Measurements from ENCODE around the gene NPC2. TPM values are rescaled to one million over a fixed set of nuclear protein-coding genes. Genes with fewer than 3 reads are reported as not detected.

Gene NPC2
- total and polyA plus RNA-seq, 2 experiments from 2014 or later = 103 to 156 TPM

DNA sequence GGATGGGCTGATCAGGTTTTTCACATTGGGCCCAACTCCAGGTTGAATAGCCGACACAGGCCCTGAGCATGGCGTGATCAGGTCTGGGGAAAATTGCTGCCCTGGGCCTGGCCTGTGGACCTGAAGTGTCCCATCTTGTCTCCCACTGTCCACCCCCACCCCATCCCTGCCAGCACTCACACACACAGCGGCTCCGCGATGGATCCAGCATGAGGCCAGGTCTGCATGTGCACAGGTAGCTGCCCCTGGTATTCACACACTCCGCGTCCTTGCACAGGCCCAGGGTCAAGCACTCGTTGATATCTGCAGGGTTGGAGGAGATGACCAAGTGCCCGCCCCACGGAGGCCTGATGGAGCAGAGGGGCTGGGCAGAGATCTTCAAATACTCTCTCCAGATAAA lies 39.1 kb upstream of the NPC2 start:
- in situ Hi-C loops (cut with MboI) = no loop called here
- TF ChIP-seq EZH2 (IDR thresholded peaks at IDR 0.05; ENCODE audit: insufficient read depth, poor library complexity, severe bottlenecking) (no peak), EZH2phosphoT487 (IDR thresholded peaks at IDR 0.05; ENCODE audit: insufficient read depth, low read depth) (no peak)
- no peaks in the 10 kb centered on the region for H3K4me1 ChIP-seq (ENCODE audit: insufficient read depth)
- peak overlapping the region; percentile 55; the same call in 1 of the 2 replicates for H3K9ac ChIP-seq
- H3K27me3 ChIP-seq (replicated peaks; ENCODE audit: insufficient read depth) = no peaks in the 10 kb centered on the region
- H3K4me3 ChIP-seq = no peak overlapping the region
- H2AFZ ChIP-seq = no peak overlapping the region
- no peaks in the 10 kb centered on the region for H3K9me2 ChIP-seq (ENCODE audit: insufficient read depth)
- DNase-seq = no peak
- H3K4me2 ChIP-seq (ENCODE audit: unreplicated experiment) = no peak overlapping the region
- 0 out of 2 replicates have a peak, but pooled peaks cover 18% of the 10 kb centered on the region for H3F3A ChIP-seq (ENCODE audit: insufficient read depth)
- H3K9me3 ChIP-seq (ENCODE audit: low read depth) = no peaks in the 10 kb centered on the region
- peaks cover 21% of the 10 kb centered on the region; the same call in 1 of the 2 replicates for H3K36me3 ChIP-seq (ENCODE audit: low read depth)
- no peaks in the 10 kb centered on the region for H3K79me2 ChIP-seq (ENCODE audit: insufficient read depth)
- 95 to 97% methylated on average over 10 of the region's 10 CpGs for WGBS, 2 experiments (ENCODE audit: low coverage in 1 of 2, low lambda C conversion rate in 2 of 2, missing lambda C conversion rate in 2 of 2)
- H4K20me1 ChIP-seq (ENCODE audit: insufficient read depth) = no peaks in the 10 kb centered on the region
- H3K27ac ChIP-seq = no peak overlapping the region

DNA sequence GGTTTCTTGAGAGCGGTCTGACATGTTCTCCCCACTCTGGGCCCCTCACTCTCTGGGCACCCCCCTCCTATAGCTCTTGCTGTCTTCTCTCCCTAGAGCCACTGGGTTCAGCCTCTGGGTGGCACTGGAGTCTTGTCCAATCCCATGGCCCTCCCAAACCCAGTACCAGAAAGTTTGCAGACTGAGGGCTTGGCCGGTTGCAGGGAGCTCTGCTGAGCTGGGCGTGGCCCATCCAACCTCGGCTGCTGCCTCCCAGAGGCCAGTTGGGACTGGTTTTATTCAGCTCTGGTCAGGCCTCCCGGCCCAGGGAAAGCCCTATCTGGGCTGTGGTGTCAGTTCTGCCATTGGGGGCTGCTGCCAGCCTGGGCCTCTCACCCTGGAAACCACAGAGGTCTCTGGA lies 38.4 kb upstream of the NPC2 start:
- 79 to 87% methylated on average over 5 of the region's 5 CpGs for WGBS, 2 experiments (ENCODE audit: low coverage in 1 of 2, low lambda C conversion rate in 2 of 2, missing lambda C conversion rate in 2 of 2)
- H3K27ac ChIP-seq = no peak overlapping the region
- no peaks in the 10 kb centered on the region for H4K20me1 ChIP-seq (ENCODE audit: insufficient read depth)
- H3K36me3 ChIP-seq (ENCODE audit: low read depth) = peaks cover 16% of the 10 kb centered on the region; the same call in 1 of the 2 replicates
- no peak overlapping the region for H3K4me3 ChIP-seq
- TF ChIP-seq EZH2 (IDR thresholded peaks at IDR 0.05; ENCODE audit: insufficient read depth, poor library complexity, severe bottlenecking) = no peak
- no peak for TF ChIP-seq EZH2phosphoT487 (IDR thresholded peaks at IDR 0.05; ENCODE audit: insufficient read depth, low read depth)
- H3K27me3 ChIP-seq (replicated peaks; ENCODE audit: insufficient read depth) = no peaks in the 10 kb centered on the region
- no peaks in the 10 kb centered on the region for H3K9me3 ChIP-seq (ENCODE audit: low read depth)
- H3F3A ChIP-seq (ENCODE audit: insufficient read depth) = peaks cover 18% of the 10 kb centered on the region
- no peak overlapping the region for H3K4me2 ChIP-seq (ENCODE audit: unreplicated experiment)
- peak overlapping the region; percentile 55 for H3K9ac ChIP-seq
- peak; percentile 50 for DNase-seq
- in situ Hi-C loops (cut with MboI) = no loop called here
- H3K9me2 ChIP-seq (ENCODE audit: insufficient read depth) = no peaks in the 10 kb centered on the region
- H2AFZ ChIP-seq = no peak overlapping the region
- no peaks in the 10 kb centered on the region for H3K4me1 ChIP-seq (ENCODE audit: insufficient read depth)
- H3K79me2 ChIP-seq (ENCODE audit: insufficient read depth) = no peaks in the 10 kb centered on the region

DNA sequence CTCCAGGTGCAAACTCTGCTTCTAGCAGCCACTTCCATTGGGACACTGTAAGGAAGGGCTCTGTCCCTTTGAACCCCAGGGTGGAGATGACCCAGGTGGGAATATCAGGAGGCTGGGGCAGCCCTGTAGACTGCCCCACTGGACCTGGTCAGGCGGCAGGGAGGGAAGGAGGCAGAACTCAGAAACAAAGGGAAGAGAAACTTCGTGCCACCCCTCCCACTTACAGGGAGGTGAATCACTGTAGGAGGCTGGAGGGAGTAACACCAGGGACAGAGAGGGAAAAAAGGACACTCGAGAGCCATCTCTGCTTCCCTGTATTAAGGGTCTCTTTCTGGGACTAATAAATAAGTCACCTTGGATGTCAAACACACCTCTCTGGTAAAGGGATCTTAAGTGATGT lies 37.9 kb upstream of the NPC2 start:
- Histone ChIP-seq H3K9me2 (ENCODE audit: insufficient read depth) (no peaks in the 10 kb centered on the region), H3K36me3 (ENCODE audit: low read depth) (peaks cover 15% of the 10 kb centered on the region; the same call in 1 of the 2 replicates), H3K4me3 (no peak overlapping the region), H3K27me3 (replicated peaks; ENCODE audit: insufficient read depth) (no peaks in the 10 kb centered on the region), H3K79me2 (ENCODE audit: insufficient read depth) (no peaks in the 10 kb centered on the region), H2AFZ (no peak overlapping the region), H4K20me1 (ENCODE audit: insufficient read depth) (no peaks in the 10 kb centered on the region), H3K4me1 (ENCODE audit: insufficient read depth) (no peaks in the 10 kb centered on the region), H3K9ac (no peak overlapping the region), H3K4me2 (ENCODE audit: unreplicated experiment) (no peak overlapping the region), H3K9me3 (ENCODE audit: low read depth) (no peaks in the 10 kb centered on the region), H3K27ac (no peak overlapping the region), H3F3A (ENCODE audit: insufficient read depth) (peaks cover 23% of the 10 kb centered on the region)
- in situ Hi-C loops (cut with MboI) = no loop called here
- WGBS, 2 experiments (ENCODE audit: low coverage in 1 of 2, low lambda C conversion rate in 2 of 2, missing lambda C conversion rate in 2 of 2) = 87 to 92% methylated on average over 3 of the region's 3 CpGs
- no peak for DNase-seq
- TF ChIP-seq EZH2 (IDR thresholded peaks at IDR 0.05; ENCODE audit: insufficient read depth, poor library complexity, severe bottlenecking) (no peak), EZH2phosphoT487 (IDR thresholded peaks at IDR 0.05; ENCODE audit: insufficient read depth, low read depth) (no peak)

DNA sequence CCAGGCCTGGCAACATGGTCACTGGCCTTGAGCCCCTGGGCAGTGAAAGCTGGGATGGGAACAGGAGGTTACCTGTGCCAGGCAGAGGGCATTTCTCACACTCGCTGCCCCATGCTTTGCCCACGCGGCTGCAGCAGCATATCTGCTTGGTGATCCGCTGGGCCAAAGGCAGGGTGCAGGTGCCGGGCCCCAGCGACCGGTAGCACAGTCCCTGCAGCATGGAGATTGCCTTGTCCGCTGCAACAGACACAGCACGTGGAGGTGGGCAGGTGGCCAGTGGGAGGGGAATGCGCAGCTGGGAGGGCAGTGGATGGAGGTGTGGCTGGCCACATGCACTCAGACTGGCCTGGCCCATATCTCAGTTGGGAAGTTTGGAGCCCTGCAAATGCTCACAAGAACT lies 35.8 kb upstream of the NPC2 start:
- Histone ChIP-seq H4K20me1 (ENCODE audit: insufficient read depth) (no peaks in the 10 kb centered on the region), H3K79me2 (ENCODE audit: insufficient read depth) (no peaks in the 10 kb centered on the region), H3K36me3 (ENCODE audit: low read depth) (peaks cover 13% of the 10 kb centered on the region; the same call in 1 of the 2 replicates), H3K27me3 (replicated peaks; ENCODE audit: insufficient read depth) (no peaks in the 10 kb centered on the region), H3K27ac (no peak overlapping the region), H3K4me1 (ENCODE audit: insufficient read depth) (peaks cover 16% of the 10 kb centered on the region), H3F3A (ENCODE audit: insufficient read depth) (peaks cover 25% of the 10 kb centered on the region), H3K4me3 (no peak overlapping the region), H3K4me2 (ENCODE audit: unreplicated experiment) (no peak overlapping the region), H2AFZ (no peak overlapping the region), H3K9ac (no peak overlapping the region), H3K9me3 (ENCODE audit: low read depth) (no peaks in the 10 kb centered on the region), H3K9me2 (ENCODE audit: insufficient read depth) (no peaks in the 10 kb centered on the region)
- in situ Hi-C loops (cut with MboI) = no loop called here
- DNase-seq = no peak
- 94% methylated on average over 10 of the region's 10 CpGs for WGBS, 2 experiments (ENCODE audit: low coverage in 1 of 2, low lambda C conversion rate in 2 of 2, missing lambda C conversion rate in 2 of 2)
- no peak for TF ChIP-seq EZH2phosphoT487 (IDR thresholded peaks at IDR 0.05; ENCODE audit: insufficient read depth, low read depth)
- TF ChIP-seq EZH2 (IDR thresholded peaks at IDR 0.05; ENCODE audit: insufficient read depth, poor library complexity, severe bottlenecking) = no peak

DNA sequence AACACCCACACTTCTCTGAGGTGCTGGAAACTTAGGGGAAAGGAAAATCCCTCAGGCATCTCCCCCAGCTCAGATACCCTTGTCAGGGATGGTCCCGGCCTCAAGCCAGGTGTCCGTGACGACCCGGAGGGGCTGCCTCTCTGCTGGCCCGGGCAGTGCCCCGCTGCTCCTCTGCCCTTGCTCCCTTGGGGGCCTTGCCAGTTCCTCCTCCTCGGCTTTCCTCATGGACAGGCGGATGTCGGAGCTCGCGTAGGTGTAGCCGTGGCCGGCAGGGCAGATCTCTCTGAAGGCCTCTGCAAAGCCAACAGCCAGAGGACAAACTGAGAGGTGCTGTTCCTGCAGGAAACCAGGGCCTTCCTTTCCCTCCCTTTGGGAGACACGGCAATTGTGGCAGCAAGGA lies 35.3 kb upstream of the NPC2 start:
- Histone ChIP-seq H3K9me2 (ENCODE audit: insufficient read depth) (no peaks in the 10 kb centered on the region), H3K4me1 (ENCODE audit: insufficient read depth) (peaks cover 16% of the 10 kb centered on the region), H3K27ac (no peak overlapping the region), H3K36me3 (ENCODE audit: low read depth) (peaks cover 13% of the 10 kb centered on the region; the same call in 1 of the 2 replicates), H3K4me2 (ENCODE audit: unreplicated experiment) (no peak overlapping the region), H3K9ac (no peak overlapping the region), H3K27me3 (replicated peaks; ENCODE audit: insufficient read depth) (no peaks in the 10 kb centered on the region), H2AFZ (no peak overlapping the region), H3F3A (ENCODE audit: insufficient read depth) (peaks cover 25% of the 10 kb centered on the region), H3K4me3 (no peak overlapping the region), H4K20me1 (ENCODE audit: insufficient read depth) (no peaks in the 10 kb centered on the region), H3K9me3 (ENCODE audit: low read depth) (no peaks in the 10 kb centered on the region), H3K79me2 (ENCODE audit: insufficient read depth) (no peaks in the 10 kb centered on the region)
- WGBS, 2 experiments (ENCODE audit: low coverage in 1 of 2, low lambda C conversion rate in 2 of 2, missing lambda C conversion rate in 2 of 2) = 97 to 98% methylated on average over 14 of the region's 14 CpGs
- DNase-seq = no peak
- in situ Hi-C loops (cut with MboI) = no loop called here
- TF ChIP-seq EZH2 (IDR thresholded peaks at IDR 0.05; ENCODE audit: insufficient read depth, poor library complexity, severe bottlenecking) (no peak), EZH2phosphoT487 (IDR thresholded peaks at IDR 0.05; ENCODE audit: insufficient read depth, low read depth) (no peak)
